ENCODE data around the gene CAPZB.

Gene CAPZB

GRCh38 chr1:19341201-19342061 is 143.9 kb downstream of the CAPZB start:
- no peaks in the 10 kb centered on the region for H3K9me3 ChIP-seq (ENCODE audit: insufficient read depth, low read depth, low read length)
- no peak overlapping the region for H3K4me3 ChIP-seq (ENCODE audit: low read length)
- no peaks in the 10 kb centered on the region for H3K4me1 ChIP-seq (ENCODE audit: insufficient read depth, low read length)
- no peak overlapping the region for H3K27ac ChIP-seq (ENCODE audit: low read depth, low read length)
- peaks cover 42% of the 10 kb centered on the region for H3K36me3 ChIP-seq (ENCODE audit: insufficient read depth, low read length)
- no peaks in the 10 kb centered on the region for H3K27me3 ChIP-seq (ENCODE audit: insufficient read depth, low read length)
- no peak overlapping the region for H3K9ac ChIP-seq (ENCODE audit: low read depth, low read length)
- 62% methylated on average over 25 of the region's 25 CpGs for WGBS

- Histone ChIP-seq H3K9ac (ENCODE audit: low read depth, low read length) (no peak overlapping the region), H3K9me3 (ENCODE audit: insufficient read depth, low read depth, low read length) (no peaks in the 10 kb centered on the region), H3K36me3 (ENCODE audit: insufficient read depth, low read length) (peaks cover 42% of the 10 kb centered on the region), H3K27me3 (ENCODE audit: insufficient read depth, low read length) (no peaks in the 10 kb centered on the region), H3K4me1 (ENCODE audit: insufficient read depth, low read length) (no peaks in the 10 kb centered on the region), H3K4me3 (ENCODE audit: low read length) (no peak overlapping the region), H3K27ac (ENCODE audit: low read depth, low read length) (no peak overlapping the region)
- WGBS = 94% methylated on average over 14 of the region's 14 CpGs
These were observed 144.9 kb downstream of the CAPZB start for GRCh38 chr1:19340387-19340937.

GRCh38 chr1:19339214-19339861 is 146.0 kb downstream of the CAPZB start:
- Histone ChIP-seq H3K4me1 (ENCODE audit: insufficient read depth, low read length) (no peaks in the 10 kb centered on the region), H3K27ac (ENCODE audit: low read depth, low read length) (no peak overlapping the region), H3K27me3 (ENCODE audit: insufficient read depth, low read length) (no peaks in the 10 kb centered on the region), H3K4me3 (ENCODE audit: low read length) (no peak overlapping the region), H3K9ac (ENCODE audit: low read depth, low read length) (no peak overlapping the region), H3K9me3 (ENCODE audit: insufficient read depth, low read depth, low read length) (no peaks in the 10 kb centered on the region), H3K36me3 (ENCODE audit: insufficient read depth, low read length) (peaks cover 33% of the 10 kb centered on the region)
- WGBS = 94% methylated on average over 19 of the region's 19 CpGs

GRCh38 chr1:19338323-19338762 is 147.0 kb downstream of the CAPZB start:
- Histone ChIP-seq H3K9ac (ENCODE audit: low read depth, low read length) (peak overlapping the region; percentile 28; the same call in 1 of the 2 replicates), H3K4me1 (ENCODE audit: insufficient read depth, low read length) (no peaks in the 10 kb centered on the region), H3K36me3 (ENCODE audit: insufficient read depth, low read length) (peaks cover 24% of the 10 kb centered on the region), H3K27me3 (ENCODE audit: insufficient read depth, low read length) (no peaks in the 10 kb centered on the region), H3K27ac (ENCODE audit: low read depth, low read length) (peak overlapping the region; percentile 14; the same call in 1 of the 2 replicates), H3K9me3 (ENCODE audit: insufficient read depth, low read depth, low read length) (no peaks in the 10 kb centered on the region), H3K4me3 (ENCODE audit: low read length) (no peak overlapping the region)
- 83% methylated on average over 27 of the region's 27 CpGs for WGBS

- Histone ChIP-seq H3K9ac (ENCODE audit: low read depth, low read length) (no peak overlapping the region), H3K36me3 (ENCODE audit: insufficient read depth, low read length) (peaks cover 17% of the 10 kb centered on the region), H3K27ac (ENCODE audit: low read depth, low read length) (no peak overlapping the region), H3K4me1 (ENCODE audit: insufficient read depth, low read length) (no peaks in the 10 kb centered on the region), H3K4me3 (ENCODE audit: low read length) (no peak overlapping the region), H3K9me3 (ENCODE audit: insufficient read depth, low read depth, low read length) (no peaks in the 10 kb centered on the region), H3K27me3 (ENCODE audit: insufficient read depth, low read length) (no peaks in the 10 kb centered on the region)
- 95% methylated on average over 4 of the region's 4 CpGs for WGBS
These were observed 148.1 kb downstream of the CAPZB start for GRCh38 chr1:19337289-19337688.

GRCh38 chr1:19336543-19336942 is 148.8 kb downstream of the CAPZB start:
- Histone ChIP-seq H3K4me3 (ENCODE audit: low read length) (no peak overlapping the region), H3K9me3 (ENCODE audit: insufficient read depth, low read depth, low read length) (no peaks in the 10 kb centered on the region), H3K9ac (ENCODE audit: low read depth, low read length) (no peak overlapping the region), H3K27ac (ENCODE audit: low read depth, low read length) (no peak overlapping the region), H3K27me3 (ENCODE audit: insufficient read depth, low read length) (no peaks in the 10 kb centered on the region), H3K36me3 (ENCODE audit: insufficient read depth, low read length) (peaks cover 17% of the 10 kb centered on the region), H3K4me1 (ENCODE audit: insufficient read depth, low read length) (no peaks in the 10 kb centered on the region)
- 88% methylated on average over 7 of the region's 7 CpGs for WGBS

GRCh38 chr1:19333587-19334354 is 151.6 kb downstream of the CAPZB start:
- H3K4me3 ChIP-seq (ENCODE audit: low read length) = no peak overlapping the region
- no peaks in the 10 kb centered on the region for H3K9me3 ChIP-seq (ENCODE audit: insufficient read depth, low read depth, low read length)
- H3K27ac ChIP-seq (ENCODE audit: low read depth, low read length) = no peak overlapping the region
- no peak overlapping the region for H3K9ac ChIP-seq (ENCODE audit: low read depth, low read length)
- H3K4me1 ChIP-seq (ENCODE audit: insufficient read depth, low read length) = no peaks in the 10 kb centered on the region
- no peaks in the 10 kb centered on the region for H3K36me3 ChIP-seq (ENCODE audit: insufficient read depth, low read length)
- 81% methylated on average over 8 of the region's 9 CpGs for WGBS
- no peaks in the 10 kb centered on the region for H3K27me3 ChIP-seq (ENCODE audit: insufficient read depth, low read length)

GRCh38 chr1:19332832-19333231 is 152.5 kb downstream of the CAPZB start:
- Histone ChIP-seq H3K9ac (ENCODE audit: low read depth, low read length) (no peak overlapping the region), H3K36me3 (ENCODE audit: insufficient read depth, low read length) (peaks cover under 1% of the 10 kb centered on the region), H3K9me3 (ENCODE audit: insufficient read depth, low read depth, low read length) (no peaks in the 10 kb centered on the region), H3K27ac (ENCODE audit: low read depth, low read length) (no peak overlapping the region), H3K4me1 (ENCODE audit: insufficient read depth, low read length) (no peaks in the 10 kb centered on the region), H3K27me3 (ENCODE audit: insufficient read depth, low read length) (no peaks in the 10 kb centered on the region), H3K4me3 (ENCODE audit: low read length) (no peak overlapping the region)
- WGBS = 89% methylated on average over 12 of the region's 12 CpGs

GRCh38 chr1:19331262-19331878 is 154.0 kb downstream of the CAPZB start:
- Histone ChIP-seq H3K27ac (ENCODE audit: low read depth, low read length) (no peak overlapping the region), H3K9ac (ENCODE audit: low read depth, low read length) (no peak overlapping the region), H3K4me3 (ENCODE audit: low read length) (no peak overlapping the region), H3K9me3 (ENCODE audit: insufficient read depth, low read depth, low read length) (no peaks in the 10 kb centered on the region), H3K4me1 (ENCODE audit: insufficient read depth, low read length) (no peaks in the 10 kb centered on the region), H3K27me3 (ENCODE audit: insufficient read depth, low read length) (no peaks in the 10 kb centered on the region), H3K36me3 (ENCODE audit: insufficient read depth, low read length) (peaks cover 5% of the 10 kb centered on the region)
- 86% methylated on average over 13 of the region's 13 CpGs for WGBS

GRCh38 chr1:19330449-19331135 is 154.7 kb downstream of the CAPZB start:
- Histone ChIP-seq H3K27me3 (ENCODE audit: insufficient read depth, low read length) (no peaks in the 10 kb centered on the region), H3K4me1 (ENCODE audit: insufficient read depth, low read length) (no peaks in the 10 kb centered on the region), H3K4me3 (ENCODE audit: low read length) (no peak overlapping the region), H3K36me3 (ENCODE audit: insufficient read depth, low read length) (peaks cover 10% of the 10 kb centered on the region), H3K27ac (ENCODE audit: low read depth, low read length) (no peak overlapping the region), H3K9me3 (ENCODE audit: insufficient read depth, low read depth, low read length) (no peaks in the 10 kb centered on the region), H3K9ac (ENCODE audit: low read depth, low read length) (no peak overlapping the region)
- WGBS = 94% methylated on average over 14 of the region's 14 CpGs
